Measurements from ENCODE around the gene OR51B5.
"Not testable (repeated sequence)": the region's sequence is repeated elsewhere in the genome, so short reads cannot be mapped to it uniquely, and the experiment has no call there.

The OR51B5 gene

DNA sequence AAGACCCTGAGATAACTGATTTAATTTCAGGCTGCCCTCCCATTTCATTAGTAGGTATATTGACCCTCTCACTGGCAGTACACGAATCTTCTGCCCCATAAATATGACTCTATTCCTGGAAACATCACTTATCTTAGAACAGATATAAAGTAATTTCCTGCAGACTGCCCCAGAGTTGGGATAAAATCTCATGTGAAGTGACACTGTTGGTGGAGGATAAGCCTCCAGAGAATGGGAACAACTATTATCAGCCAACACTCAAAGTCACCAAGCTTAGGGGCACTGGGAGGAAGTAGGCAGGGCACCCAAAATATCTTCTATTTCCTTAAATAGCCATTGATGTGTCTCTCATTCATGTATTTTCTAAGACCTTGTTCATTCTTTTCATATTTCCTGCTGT lies 8.2 kb downstream of the OR51B5 start:
- DNase-seq (ENCODE audit: low spot score): no peak

DNA sequence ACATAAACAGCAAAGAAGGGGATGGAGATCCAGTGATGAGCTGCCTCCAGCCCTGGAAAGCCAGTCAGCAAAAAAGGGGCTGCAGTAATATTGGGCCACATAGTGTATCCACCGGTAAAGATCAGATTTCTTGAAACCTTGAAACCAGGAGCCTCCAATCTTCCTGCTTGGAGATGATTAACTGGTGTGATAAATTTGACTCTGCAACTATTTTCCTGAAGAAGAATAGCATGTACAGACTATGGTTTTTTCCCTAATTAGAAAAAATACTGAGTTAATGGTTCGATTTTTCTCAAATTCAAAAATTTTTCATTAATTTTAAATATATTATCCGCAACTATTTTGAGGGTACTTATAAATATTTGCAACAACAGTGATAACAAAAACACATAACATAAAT lies 19.1 kb downstream of the OR51B5 start, which contains the start of gene OR51B2:
Gene OR51B2, minus strand, starts transcription at position 101 of the 400 bp plus-strand sequence. Its CDS starts 0 bp downstream, at position 101.
- no peak for DNase-seq (ENCODE audit: low spot score)

DNA sequence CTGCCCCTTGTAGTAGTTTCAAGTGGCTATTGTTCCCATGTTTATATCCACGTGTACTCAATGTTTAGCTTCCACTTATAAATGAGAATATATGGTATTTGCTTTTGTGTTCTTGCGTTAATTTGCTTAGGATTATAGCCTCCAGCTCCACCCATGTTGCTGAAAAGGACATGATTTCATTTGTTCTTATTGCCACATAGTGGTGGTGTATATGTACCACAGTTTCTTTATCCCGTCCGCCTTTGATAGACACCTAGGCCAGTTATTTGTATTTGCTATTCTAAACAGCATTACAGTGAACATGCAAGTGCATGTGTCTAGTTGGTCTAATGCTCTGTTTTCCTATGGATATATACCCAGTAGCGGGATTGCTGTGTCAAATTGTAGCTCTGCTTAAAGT lies 26.0 kb downstream of the OR51B5 start:
- peak; percentile 61 for DNase-seq (ENCODE audit: low spot score)

DNA sequence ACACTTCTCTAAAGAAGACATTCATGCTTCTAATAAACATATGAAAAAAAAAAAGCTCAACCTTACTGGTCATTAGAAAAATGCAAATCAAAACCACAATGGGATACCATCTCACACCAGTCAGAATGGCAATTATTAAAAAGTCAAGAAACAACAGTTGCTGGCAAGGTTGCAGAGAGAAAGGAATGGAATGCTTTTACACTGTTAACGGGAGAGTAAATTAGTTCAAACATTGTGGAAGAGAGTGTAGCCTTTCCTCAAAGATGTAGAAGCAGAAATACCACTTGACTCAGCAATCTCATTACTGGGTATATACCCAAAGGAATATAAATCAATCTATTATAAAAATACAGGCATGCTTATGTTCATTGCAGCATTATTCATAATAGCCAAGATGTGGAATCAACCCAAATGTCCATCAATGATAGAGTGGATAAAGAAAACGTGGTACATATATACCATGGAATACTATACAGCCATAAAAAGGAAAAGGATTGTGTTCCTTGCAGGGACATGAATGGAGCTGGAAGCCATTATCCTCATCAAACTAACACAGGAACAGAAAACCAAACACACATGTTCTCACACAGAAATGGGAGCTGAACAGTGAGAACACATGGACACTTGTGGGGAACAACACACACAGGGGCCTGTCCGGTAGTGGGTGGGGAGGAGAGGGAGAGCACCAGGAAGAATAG lies 29.8 kb downstream of the OR51B5 start:
- not testable (repeated sequence) for DNase-seq (ENCODE audit: low spot score)

DNA sequence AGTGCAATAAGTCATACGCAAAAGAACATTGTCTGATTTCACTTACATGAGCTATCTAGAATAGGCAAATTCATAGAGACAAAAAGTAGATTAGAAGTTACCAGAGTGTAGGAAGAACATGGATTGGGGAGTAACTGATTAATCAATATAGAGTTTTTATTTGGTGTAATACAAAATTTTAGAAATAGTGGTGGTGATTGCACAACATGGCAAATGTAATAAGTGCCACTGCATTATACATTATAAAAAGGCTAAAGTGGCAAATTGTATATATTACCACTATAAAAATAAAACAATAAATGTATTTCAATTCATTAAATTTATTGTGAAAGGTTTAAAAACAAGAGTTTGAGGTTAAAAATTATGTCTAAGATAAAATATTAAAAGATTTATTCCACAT lies 32.9 kb downstream of the OR51B5 start:
- DNase-seq (ENCODE audit: low spot score): no peak

DNA sequence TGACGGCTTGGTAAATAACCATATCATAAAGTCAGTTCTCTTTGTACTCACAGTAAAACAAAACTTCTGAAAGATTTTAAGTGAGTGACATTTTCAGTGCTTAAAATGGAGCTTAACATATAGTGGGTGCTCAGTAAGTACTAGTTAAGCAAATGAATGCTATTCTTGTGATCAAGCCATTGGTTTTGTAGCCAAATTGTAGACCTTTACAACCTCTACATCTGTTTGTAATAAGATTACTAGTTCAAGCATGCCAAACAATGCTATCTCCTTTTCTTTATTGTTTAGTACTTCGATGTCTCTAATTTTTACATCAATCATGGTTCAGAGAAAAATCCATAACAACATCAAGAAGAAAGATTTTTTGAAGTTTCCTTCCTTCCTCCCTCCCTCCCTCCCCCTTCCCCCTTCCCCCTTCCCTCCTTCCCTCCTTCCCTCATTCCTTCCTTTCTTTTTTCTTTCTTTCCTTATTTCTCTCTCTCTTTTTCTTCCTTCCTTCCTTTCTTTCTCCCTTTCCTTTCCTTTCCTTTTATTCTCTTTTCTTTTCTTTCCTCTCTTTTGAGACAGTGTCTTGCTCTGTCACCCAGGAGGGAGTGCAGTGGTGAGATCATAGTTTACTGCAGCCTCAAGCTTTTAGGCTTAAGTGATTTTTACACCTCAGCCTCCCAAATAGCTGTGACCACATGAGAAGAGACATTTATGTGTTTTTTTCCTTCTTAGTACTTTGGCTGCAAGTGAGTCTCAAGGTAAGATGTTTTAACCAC lies 35.9 kb downstream of the OR51B5 start:
- no peak for DNase-seq (ENCODE audit: low spot score)

DNA sequence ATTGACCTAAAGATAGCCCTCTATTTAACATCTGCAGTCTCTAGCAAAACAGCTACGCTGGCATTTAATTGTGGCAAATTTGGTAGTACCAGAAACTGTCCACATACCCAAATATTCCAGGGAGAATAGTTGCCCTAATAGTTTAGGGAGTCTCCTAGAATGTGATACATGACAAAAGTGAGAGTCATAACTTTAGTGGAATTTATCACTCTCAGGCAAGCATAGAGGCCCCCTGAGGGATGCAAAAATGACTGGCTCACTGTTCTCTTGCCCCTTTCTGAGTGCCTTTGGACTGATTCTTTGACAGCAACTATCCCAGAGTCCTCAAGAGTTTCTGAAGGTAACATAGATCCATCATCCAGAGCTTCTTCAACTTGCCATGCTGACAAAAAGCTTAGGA lies 39.3 kb downstream of the OR51B5 start:
- DNase-seq (ENCODE audit: low spot score): peak; percentile 44

DNA sequence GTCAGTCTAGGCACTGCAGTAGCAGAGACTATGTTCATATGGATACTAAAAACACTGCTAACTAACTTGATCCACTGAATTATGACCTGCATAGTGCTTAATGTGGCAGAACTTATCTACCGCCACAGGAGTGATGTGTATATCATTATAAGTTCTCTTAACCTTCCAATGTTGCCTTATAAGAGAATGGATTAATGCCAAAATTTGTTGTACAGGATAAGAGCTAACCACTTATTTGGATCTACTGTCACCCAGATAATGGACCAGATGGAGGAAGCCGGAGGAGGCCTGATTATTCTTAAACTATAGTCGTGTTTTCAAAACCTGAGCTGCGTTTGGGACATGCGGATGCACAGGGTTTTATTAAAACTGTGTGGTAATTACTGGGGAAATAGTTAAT lies 39.7 kb downstream of the OR51B5 start:
- DNase-seq (ENCODE audit: low spot score): peak; percentile 70

DNA sequence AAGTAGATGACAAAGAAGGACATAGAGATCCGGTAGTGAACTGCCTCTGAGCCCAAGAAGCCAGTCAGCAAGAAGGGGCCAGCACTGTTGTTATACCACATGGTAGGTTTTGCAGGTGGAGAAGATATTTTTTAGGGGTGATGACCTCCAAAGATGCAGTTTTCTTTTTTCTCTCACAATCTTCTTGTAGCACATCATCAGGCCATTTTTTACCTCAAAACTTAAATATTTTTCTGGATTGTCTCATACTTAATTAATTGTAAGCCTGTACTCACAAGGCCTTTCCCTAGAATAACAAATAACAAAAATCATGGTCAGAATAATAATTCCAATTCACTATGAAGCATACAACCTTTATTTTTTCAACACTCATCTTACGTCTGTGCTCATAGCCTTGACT lies 41.5 kb downstream of the OR51B5 start, which contains the start of gene OR51B4:
Gene OR51B4, minus strand, starts transcription at position 101 of the 400 bp plus-strand sequence. Its CDS starts 0 bp downstream, at position 101.
- DNase-seq (ENCODE audit: low spot score): no peak

DNA sequence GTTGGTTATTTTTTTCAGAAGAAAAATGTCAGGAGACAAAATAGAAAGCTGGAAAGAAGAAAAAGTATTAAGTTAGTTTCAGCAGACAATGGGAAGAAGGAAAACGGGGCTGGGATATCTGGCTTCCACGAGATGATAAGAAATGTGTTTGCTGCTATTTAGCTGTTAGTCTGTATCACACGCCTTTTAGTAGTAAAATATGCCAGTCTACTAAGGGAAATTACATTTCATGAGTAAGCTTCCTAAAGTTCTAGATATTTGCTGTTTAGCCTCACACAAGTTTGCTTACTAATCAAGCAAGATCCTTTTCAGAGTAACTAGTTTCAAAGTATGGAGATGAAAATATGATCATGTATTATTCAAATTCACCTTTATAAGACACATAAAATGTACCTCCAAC lies 43.1 kb downstream of the OR51B5 start:
- DNase-seq (ENCODE audit: low spot score): peak; percentile 51

DNA sequence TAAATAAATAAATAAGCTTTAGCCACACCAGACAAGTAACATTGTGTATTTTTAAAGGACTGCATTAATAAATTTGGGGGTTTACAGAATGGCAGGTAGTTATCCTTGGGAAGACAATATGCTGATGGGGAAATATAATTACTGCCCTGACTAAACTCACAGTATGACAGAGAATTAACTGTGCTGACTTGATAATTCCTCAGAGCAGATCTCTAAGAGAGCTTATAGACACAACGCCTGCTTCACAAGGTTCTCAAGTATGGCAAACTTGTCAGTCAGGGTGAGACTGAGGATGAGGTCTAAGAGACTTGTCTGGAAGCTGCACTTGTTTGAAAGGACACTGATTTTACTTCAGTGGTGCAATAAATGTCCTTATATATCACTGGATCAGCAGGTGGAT lies 44.9 kb downstream of the OR51B5 start:
- peak; percentile 59 for DNase-seq (ENCODE audit: low spot score)

DNA sequence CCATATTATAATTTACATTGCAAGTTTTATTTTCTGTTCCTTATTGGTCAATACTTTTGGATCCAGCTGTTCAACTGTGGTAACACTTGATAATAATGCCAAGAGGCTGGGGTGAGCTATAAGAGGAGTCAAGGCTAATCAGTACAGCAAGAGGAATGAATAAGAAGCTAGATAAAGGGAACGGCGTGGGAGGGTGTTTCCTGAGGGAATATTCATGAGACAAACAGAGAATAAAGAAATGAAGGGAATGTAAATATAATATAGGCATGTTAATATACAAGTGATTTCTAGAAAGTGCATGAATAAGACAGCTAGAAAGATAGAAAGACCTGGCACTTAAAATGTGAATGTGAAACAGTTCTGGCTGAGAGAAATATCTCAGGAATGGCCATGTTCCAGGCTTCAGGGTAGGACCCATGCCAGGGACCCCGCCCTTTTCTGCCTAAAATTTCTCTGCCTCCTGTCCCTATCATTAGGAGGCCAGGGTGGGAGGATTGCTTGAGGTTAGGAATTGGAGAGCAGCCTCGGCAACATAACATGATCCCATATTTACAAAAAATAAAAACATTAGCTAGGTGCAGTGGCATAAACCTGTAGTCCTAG lies 45.5 kb downstream of the OR51B5 start:
- peak; percentile 78 for DNase-seq (ENCODE audit: low spot score)

DNA sequence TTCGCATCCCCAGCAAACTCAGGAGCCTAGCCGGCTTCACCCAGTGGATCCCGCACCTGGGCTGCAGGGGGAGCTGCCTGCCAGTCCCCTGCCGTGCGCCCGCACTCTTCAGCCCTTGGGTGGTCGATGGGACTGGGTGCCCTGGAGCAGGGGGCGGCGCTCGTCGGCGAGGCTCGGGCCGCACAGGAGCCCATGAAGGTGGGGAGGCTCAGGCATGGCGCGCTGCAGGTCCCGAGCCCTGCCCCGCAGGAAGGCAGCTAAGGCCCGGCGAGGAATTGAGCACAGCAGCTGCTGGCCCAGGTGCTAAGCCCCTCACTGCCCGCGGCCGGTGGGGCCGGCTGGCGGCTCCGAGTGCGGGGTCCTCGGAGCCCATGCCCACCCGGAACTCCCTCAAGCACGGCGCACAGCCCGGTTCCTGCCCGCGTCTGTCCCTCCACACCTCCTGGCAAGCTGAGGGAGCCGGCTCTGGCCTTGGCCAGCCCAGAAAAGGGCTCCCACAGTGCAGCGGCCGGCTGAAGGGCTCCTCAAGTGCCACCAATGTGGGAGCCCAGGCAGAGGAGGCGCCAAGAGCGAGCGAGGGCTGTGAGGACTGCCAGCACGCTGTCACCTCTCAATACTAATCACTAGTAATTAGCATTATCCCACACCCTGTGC lies 48.9 kb downstream of the OR51B5 start:
- DNase-seq (ENCODE audit: low spot score): not testable (repeated sequence)

DNA sequence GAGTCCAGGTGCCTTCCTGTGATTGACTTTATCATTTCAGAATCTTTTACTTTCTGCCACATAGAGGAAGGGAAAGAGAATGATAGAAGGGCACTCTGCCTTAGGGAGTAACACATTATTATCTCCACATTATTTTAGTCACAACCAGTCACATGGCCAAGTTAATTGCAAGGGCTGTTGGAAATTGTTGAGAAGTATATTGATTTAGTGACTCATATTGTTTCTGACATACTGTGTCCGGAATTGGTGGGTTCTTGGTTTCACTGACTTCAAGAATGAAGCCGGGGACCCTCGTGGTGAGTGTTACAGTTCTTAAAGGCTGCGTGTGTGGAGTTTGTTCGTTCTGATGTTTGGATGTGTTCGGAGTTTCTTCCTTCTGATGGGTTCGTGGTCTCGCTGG lies 50.3 kb downstream of the OR51B5 start:
- DNase-seq (ENCODE audit: low spot score): no peak
